Endothelial cell of umbilical vein (primary cell): Measurements from ENCODE around the gene SCGB3A1. TPM values are rescaled to one million over a fixed set of nuclear protein-coding genes. Genes with fewer than 3 reads are reported as not detected.

Experiments used
- BruUV-seq: library from RNA; stranded (reverse); fragments of 400-500 nt; replicated peaks from 2 replicates; lab custom pipeline; 2021; lab: Mats Ljungman, UMichigan
- CTCF ChIA-PET: fragments of 300-600, 350-600 bp; sonication (Branson Sonifier 250); formaldehyde crosslinking; loops from one replicate; lab custom pipeline; 2021; ENCODE audit warnings: antibody characterized with exemption, inconsistent platforms; lab: Charles Lee
- POLR2A ChIA-PET: fragments of 300-600, 350-600 bp; sonication (Branson Sonifier 250); formaldehyde crosslinking; loops from one replicate; lab custom pipeline; 2021; ENCODE audit warnings: antibody characterized with exemption, inconsistent platforms; lab: Charles Lee
- DNase-seq: peaks from one replicate; pipeline ENCODE4 v3.0.0-alpha.2; 2011; ENCODE audit warnings: low read depth, low spot score
- FAIRE-seq: peaks from 2 replicates; lab custom pipeline; 2011; peaks lifted over from hg19 to GRCh38; lab: Jason Lieb, UNC
- H2AFZ ChIP-seq: 2 replicates; pipeline ENCODE4 v1.6.0; 2012; ENCODE audit warnings: low read depth, low read length, control low read depth, inconsistent platforms
- H3K27ac ChIP-seq: 2 replicates; pipeline ENCODE4 v1.5.1; 2011; ENCODE audit warnings: low read depth, mild to moderate bottlenecking, control low read depth, low read length, moderate library complexity; ENCODE audit not compliant: insufficient read depth
- H3K27me3 ChIP-seq, 2 experiments: 2 replicates each; pipeline versions ENCODE4 v1.6.0 to v1.6.1; 2011; ENCODE audit warnings: low read length in 2 of 2, mixed read lengths in 1 of 2; ENCODE audit not compliant: control insufficient read depth in 2 of 2, insufficient read depth in 2 of 2
- H3K36me3 ChIP-seq, 2 experiments: 2 replicates in 1 of 2; 3 replicates in 1 of 2; pipeline ENCODE4 v1.5.1; 2011; ENCODE audit warnings: low read length in 2 of 2, mild to moderate bottlenecking in 1 of 2, moderate library complexity in 1 of 2; ENCODE audit not compliant: control insufficient read depth in 2 of 2, insufficient read depth in 2 of 2; ENCODE audit errors: extremely low read depth in 1 of 2
- H3K4me1 ChIP-seq: 3 replicates; pipeline ENCODE4 v1.5.1; 2011; ENCODE audit warnings: mild to moderate bottlenecking, low read length; ENCODE audit not compliant: control insufficient read depth, insufficient read depth; ENCODE audit errors: extremely low read depth
- H3K4me2 ChIP-seq: 2 replicates; pipeline ENCODE4 v1.6.1; 2011; ENCODE audit warnings: low read length, control low read depth, mixed read lengths; ENCODE audit not compliant: insufficient read depth
- H3K4me3 ChIP-seq, 3 experiments: fragments of 200-600 bp in 1 of 3; sonication (generic), shearing (Covaris generic) in 1 of 3; replicated peaks in 1 of 3; 2 replicates each; pipeline ENCODE4 v1.5.1; 2011 to 2016; ENCODE audit warnings: control low read depth in 3 of 3, low read length in 3 of 3, mild to moderate bottlenecking in 2 of 3, inconsistent platforms in 1 of 3, low read depth in 1 of 3, moderate library complexity in 1 of 3; ENCODE audit not compliant: insufficient read depth in 1 of 3
- H3K79me2 ChIP-seq: 2 replicates; pipeline ENCODE4 v1.6.0; 2012; ENCODE audit warnings: low read length, inconsistent platforms; ENCODE audit not compliant: control insufficient read depth, insufficient read depth
- H3K9ac ChIP-seq: replicated peaks from 2 replicates; pipeline ENCODE3; 2011; ENCODE audit warnings: low read length, control low read depth; ENCODE audit not compliant: insufficient read depth; ENCODE audit errors: extremely low read depth
- H3K9me1 ChIP-seq: replicated peaks from 3 replicates; pipeline ENCODE4 v1.6.0; 2011; ENCODE audit warnings: mild to moderate bottlenecking, low read length; ENCODE audit not compliant: control insufficient read depth, insufficient read depth; ENCODE audit errors: extremely low read depth
- H3K9me3 ChIP-seq: replicated peaks from 2 replicates; pipeline ENCODE4 v1.5.1; 2012; ENCODE audit warnings: low read length, inconsistent platforms; ENCODE audit not compliant: control insufficient read depth, insufficient read depth
- H4K20me1 ChIP-seq: replicated peaks from 2 replicates; pipeline ENCODE3; 2011; ENCODE audit warnings: mild to moderate bottlenecking, low read length; ENCODE audit not compliant: control insufficient read depth, insufficient read depth; ENCODE audit errors: extremely low read depth
- EZH2 ChIP-seq: IDR thresholded peaks from 2 replicates; pipeline ENCODE4 v1.6.1; 2012; ENCODE audit warnings: borderline replicate concordance, low read depth, mild to moderate bottlenecking, moderate library complexity, low read length, inconsistent platforms; ENCODE audit not compliant: severe bottlenecking
- FOS ChIP-seq: IDR thresholded peaks from 2 replicates; pipeline ENCODE4 v1.6.1; 2011; ENCODE audit warnings: mild to moderate bottlenecking, low read length, moderate library complexity, borderline replicate concordance; ENCODE audit not compliant: insufficient read depth
- GATA2 ChIP-seq: IDR thresholded peaks from 2 replicates; pipeline ENCODE4 v1.7.0; 2011; ENCODE audit warnings: low read depth, mild to moderate bottlenecking, moderate library complexity, mixed read lengths, low read length; ENCODE audit not compliant: insufficient read length, insufficient read depth
- JUN ChIP-seq: IDR thresholded peaks from 2 replicates; pipeline ENCODE4 v1.6.1; 2011; ENCODE audit warnings: borderline replicate concordance, low read depth; ENCODE audit not compliant: insufficient read length, insufficient read depth
- MYC ChIP-seq: IDR thresholded peaks from one replicate; pipeline ENCODE4 v1.6.1; 2011; ENCODE audit warnings: mild to moderate bottlenecking, low read depth, low read length
- POLR2A ChIP-seq: IDR thresholded peaks from 2 replicates; pipeline ENCODE4 v1.6.1; 2012; ENCODE audit warnings: low read depth, mild to moderate bottlenecking, control low read depth, low read length
- POLR2AphosphoS5 ChIP-seq: IDR thresholded peaks from 2 replicates; pipeline ENCODE4 v1.6.1; 2012; ENCODE audit warnings: low read depth, mild to moderate bottlenecking, control low read depth, low read length, moderate library complexity; ENCODE audit not compliant: insufficient read depth
- dilution Hi-C: fragments of 300-500 bp; cut with MboI; formaldehyde crosslinking; loops from one replicate; pipeline ENCODE4 v1.15.0; 2019; ENCODE audit warnings: low sequenced_read_pairs; ENCODE audit not compliant: extremely low pct_ligation_motif_present
- intact Hi-C: fragments of 100-400 bp; cut with micrococcal nuclease; formaldehyde crosslinking; loops from one replicate; pipeline ENCODE4 v1.10.0; 2022
- polyA plus RNA-seq, 4 experiments: library from polyadenylated mRNA; depleted of rRNA in 3 of 4; stranded (reverse) in 3 of 4; unstranded in 1 of 4; fragments of >200 nt; gene quantifications; 2 replicates each; pipeline versions ENCODE4 v1.2.1 to v1.2.3, GENCODE V29; 2011 to 2012; ENCODE audit warnings: missing spikeins in 1 of 4
- total RNA-seq: library from RNA; stranded (reverse); gene quantifications from 2 replicates; pipeline ENCODE4 v1.2.3, GENCODE V29; 2021
- TF ChIP-seq, protein P1 (sequence below), 2 donors: IDR thresholded peaks; 1 replicate in 1 of 2; 2 replicates in 1 of 2; pipeline ENCODE4 v1.5.1; 2011; ENCODE audit warnings: low read length in 2 of 2, mild to moderate bottlenecking in 2 of 2, moderate library complexity in 2 of 2, control low read depth in 1 of 2, inconsistent platforms in 1 of 2, low read depth in 1 of 2; ENCODE audit not compliant: insufficient read depth in 1 of 2; ENCODE audit errors: extremely low read depth in 1 of 2
- TF ChIP-seq, protein P2 (sequence below): IDR thresholded peaks from 2 replicates; pipeline ENCODE4 v1.6.1; 2011; ENCODE audit not compliant: insufficient read depth, insufficient read length

SCGB3A1 gene
- total and polyA plus RNA-seq, 2 donors (not counting 3 experiments of a cell fraction or from before 2014, with no cell fraction given): 0.73 TPM; not detected in 1

DNA sequence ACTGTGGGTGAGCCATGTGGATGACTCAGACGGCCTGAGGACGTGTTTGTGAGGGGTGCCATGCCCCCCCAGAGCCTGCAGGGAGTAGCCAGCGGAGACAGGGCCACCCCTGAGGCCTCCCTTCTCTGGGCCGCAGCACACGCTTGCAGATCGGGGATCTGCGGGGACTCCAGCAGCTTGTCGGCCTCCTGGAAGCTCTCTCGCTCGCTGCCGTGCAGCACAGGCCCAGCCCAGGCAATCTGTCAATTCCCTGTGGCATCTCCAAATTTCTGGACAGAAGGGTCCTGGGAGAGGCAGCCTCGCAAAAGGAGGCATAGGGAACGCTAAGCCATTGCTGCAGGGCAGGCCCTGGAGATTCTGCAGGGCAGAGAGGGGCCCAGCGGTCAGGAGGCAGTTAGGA lies 36.9 kb upstream of the SCGB3A1 start:
- Histone ChIP-seq H3K27me3 (no peaks in the 10 kb centered on the region), H3K79me2 (no peaks in the 10 kb centered on the region), H3K9me1 (no peaks in the 10 kb centered on the region), H3K27ac (no peak overlapping the region), H3K9ac (no peak overlapping the region), H3K4me2 (no peak overlapping the region), H2AFZ (no peak overlapping the region), H3K4me3 (no peak overlapping the region), H3K36me3 (peaks cover 0 to 14% of the 10 kb centered on the region in 2 experiments), H3K4me1 (peaks cover 7% of the 10 kb centered on the region), H3K9me3 (no peaks in the 10 kb centered on the region), H4K20me1 (no peaks in the 10 kb centered on the region)
- TF ChIP-seq FOS (no peak), GATA2 (no peak), MYC (no peak), JUN (no peak), EZH2 (no peak), POLR2A (no peak), POLR2AphosphoS5 (no peak)
- TF ChIP-seq, protein P1, sequence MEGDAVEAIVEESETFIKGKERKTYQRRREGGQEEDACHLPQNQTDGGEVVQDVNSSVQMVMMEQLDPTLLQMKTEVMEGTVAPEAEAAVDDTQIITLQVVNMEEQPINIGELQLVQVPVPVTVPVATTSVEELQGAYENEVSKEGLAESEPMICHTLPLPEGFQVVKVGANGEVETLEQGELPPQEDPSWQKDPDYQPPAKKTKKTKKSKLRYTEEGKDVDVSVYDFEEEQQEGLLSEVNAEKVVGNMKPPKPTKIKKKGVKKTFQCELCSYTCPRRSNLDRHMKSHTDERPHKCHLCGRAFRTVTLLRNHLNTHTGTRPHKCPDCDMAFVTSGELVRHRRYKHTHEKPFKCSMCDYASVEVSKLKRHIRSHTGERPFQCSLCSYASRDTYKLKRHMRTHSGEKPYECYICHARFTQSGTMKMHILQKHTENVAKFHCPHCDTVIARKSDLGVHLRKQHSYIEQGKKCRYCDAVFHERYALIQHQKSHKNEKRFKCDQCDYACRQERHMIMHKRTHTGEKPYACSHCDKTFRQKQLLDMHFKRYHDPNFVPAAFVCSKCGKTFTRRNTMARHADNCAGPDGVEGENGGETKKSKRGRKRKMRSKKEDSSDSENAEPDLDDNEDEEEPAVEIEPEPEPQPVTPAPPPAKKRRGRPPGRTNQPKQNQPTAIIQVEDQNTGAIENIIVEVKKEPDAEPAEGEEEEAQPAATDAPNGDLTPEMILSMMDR (IDR thresholded peaks at IDR 0.05; ENCODE audit: extremely low read depth in 1 of 2, insufficient read depth in 1 of 2, low read depth in 1 of 2, low read length in 2 of 2): no peak
- TF ChIP-seq, protein P2, sequence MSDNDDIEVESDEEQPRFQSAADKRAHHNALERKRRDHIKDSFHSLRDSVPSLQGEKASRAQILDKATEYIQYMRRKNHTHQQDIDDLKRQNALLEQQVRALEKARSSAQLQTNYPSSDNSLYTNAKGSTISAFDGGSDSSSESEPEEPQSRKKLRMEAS: no peak
- ChIA-PET CTCF (interaction anchor here (0.8 kb wide), 1 partner anchor 9 kb away, joined by 3 read pairs; no protein-coding TSS in a partner anchor), POLR2A (no interaction called here)
- DNase-seq: no peak
- intact Hi-C loops: no loop called here
- dilution Hi-C loops: no loop called here
- no TSS peak for BruUV-seq
- no peak for FAIRE-seq
